ENCODE data around the gene IRGQ.

Gene IRGQ

DNA sequence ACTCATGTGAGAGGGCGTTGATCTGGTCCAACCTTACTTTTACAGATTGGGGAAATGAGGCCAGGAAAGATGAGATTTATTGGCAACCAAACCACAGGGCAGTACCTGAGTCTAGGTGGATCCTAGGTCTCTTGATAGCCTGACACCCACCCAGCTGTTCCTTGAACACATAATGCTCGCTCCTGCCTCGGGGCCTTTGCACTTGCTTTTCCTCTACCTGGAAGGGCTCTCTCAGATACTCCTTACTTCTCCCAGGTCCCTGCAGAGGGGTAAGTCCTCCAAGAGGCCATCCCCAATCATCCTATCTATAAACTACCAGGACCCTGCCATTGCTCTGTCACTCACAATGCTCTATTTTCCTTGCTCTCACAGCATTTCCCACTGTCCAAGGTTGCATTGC lies 55.6 kb downstream of the IRGQ start:
- TF ChIP-seq ZNF791 (tag by site-specific recombination; IDR thresholded peaks at IDR 0.05) (no peak), ZNF623 (tag by site-specific recombination; IDR thresholded peaks at IDR 0.05) (peak; percentile 97)
- no peak overlapping the region for H3K27ac ChIP-seq (ENCODE audit: extremely low read depth, low read depth, low read length)
- ChIA-PET CTCF (interaction anchor here (0.6 to 13.6 kb wide), 2 partner anchors 15 to 122 kb away, joined by 3 to 138 read pairs; no protein-coding TSS in a partner anchor), POLR2A (interaction anchor here (0.6 kb wide), 1 partner anchor 9 kb away, joined by 4 read pairs; no protein-coding TSS in a partner anchor)
- peaks cover 3% of the 10 kb centered on the region; the same call in 1 of the 2 replicates for H3K4me1 ChIP-seq (ENCODE audit: control insufficient read depth, insufficient read depth, low read length)
- no peak overlapping the region for H3K4me3 ChIP-seq (ENCODE audit: low read depth, low read length)
- H3K9me3 ChIP-seq (ENCODE audit: control insufficient read depth, insufficient read depth, low read depth, low read length), result no peaks in the 10 kb centered on the region
- H3K36me3 ChIP-seq (ENCODE audit: control insufficient read depth in 2 of 2, insufficient read depth in 1 of 2, low read length in 2 of 2), result peaks cover 93 to 94% of the 10 kb centered on the region in 2 experiments

DNA sequence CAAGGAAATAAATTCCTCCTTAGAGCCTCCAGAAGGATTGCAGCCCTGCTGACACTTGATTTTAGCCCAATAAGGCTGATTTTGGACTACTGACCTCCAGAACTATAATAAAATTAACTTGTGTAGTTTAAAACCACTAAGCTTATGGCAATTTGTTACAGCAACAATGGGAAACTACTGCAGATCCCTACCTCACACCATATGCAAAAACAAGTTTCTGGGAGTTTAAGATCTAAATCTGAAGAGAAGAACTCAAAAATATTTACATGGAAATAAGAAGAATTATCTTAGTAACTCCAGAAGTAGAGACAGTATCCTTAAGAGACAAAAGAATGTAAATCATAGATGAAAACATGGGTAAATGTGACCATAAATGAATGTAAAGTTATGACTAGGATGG lies 57.0 kb downstream of the IRGQ start:
- POLR2A ChIA-PET, result interaction anchor here (0.6 kb wide), 1 partner anchor 196 kb away, joined by 7 read pairs; no protein-coding TSS in a partner anchor
- no peaks in the 10 kb centered on the region for H3K9me3 ChIP-seq (ENCODE audit: control insufficient read depth, insufficient read depth, low read depth, low read length)
- TF ChIP-seq ZFP3 (tag by site-specific recombination; IDR thresholded peaks at IDR 0.05; ENCODE audit: low read depth), result no peak
- TF ChIP-seq, protein P1, sequence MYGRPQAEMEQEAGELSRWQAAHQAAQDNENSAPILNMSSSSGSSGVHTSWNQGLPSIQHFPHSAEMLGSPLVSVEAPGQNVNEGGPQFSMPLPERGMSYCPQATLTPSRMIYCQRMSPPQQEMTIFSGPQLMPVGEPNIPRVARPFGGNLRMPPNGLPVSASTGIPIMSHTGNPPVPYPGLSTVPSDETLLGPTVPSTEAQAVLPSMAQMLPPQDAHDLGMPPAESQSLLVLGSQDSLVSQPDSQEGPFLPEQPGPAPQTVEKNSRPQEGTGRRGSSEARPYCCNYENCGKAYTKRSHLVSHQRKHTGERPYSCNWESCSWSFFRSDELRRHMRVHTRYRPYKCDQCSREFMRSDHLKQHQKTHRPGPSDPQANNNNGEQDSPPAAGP (tag by site-specific recombination; IDR thresholded peaks at IDR 0.05), result no peak
- TF ChIP-seq, protein P2, sequence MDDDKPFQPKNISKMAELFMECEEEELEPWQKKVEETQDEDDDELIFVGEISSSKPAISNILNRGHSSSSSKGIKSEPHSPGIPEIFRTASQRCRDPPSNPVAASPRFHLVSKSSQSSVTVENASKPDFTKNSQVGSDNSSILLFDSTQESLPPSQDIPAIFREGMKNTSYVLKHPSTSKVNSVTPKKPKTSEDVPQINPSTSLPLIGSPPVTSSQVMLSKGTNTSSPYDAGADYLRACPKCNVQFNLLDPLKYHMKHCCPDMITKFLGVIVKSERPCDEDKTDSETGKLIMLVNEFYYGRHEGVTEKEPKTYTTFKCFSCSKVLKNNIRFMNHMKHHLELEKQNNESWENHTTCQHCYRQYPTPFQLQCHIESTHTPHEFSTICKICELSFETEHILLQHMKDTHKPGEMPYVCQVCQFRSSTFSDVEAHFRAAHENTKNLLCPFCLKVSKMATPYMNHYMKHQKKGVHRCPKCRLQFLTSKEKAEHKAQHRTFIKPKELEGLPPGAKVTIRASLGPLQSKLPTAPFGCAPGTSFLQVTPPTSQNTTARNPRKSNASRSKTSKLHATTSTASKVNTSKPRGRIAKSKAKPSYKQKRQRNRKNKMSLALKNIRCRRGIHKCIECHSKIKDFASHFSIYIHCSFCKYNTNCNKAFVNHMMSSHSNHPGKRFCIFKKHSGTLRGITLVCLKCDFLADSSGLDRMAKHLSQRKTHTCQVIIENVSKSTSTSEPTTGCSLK (tag by site-specific recombination; IDR thresholded peaks at IDR 0.05), result no peak
- H3K4me1 ChIP-seq (ENCODE audit: control insufficient read depth, insufficient read depth, low read length), result peaks cover 8% of the 10 kb centered on the region
- H3K27ac ChIP-seq (ENCODE audit: extremely low read depth, low read depth, low read length), result no peak overlapping the region
- CTCF ChIA-PET, result interaction anchor here (0.6 to 13.6 kb wide), 6 partner anchors 15 to 1818 kb away, joined by 3 to 138 read pairs (median 4); no protein-coding TSS in a partner anchor
- no peak overlapping the region for H3K4me3 ChIP-seq (ENCODE audit: low read depth, low read length)
- H3K36me3 ChIP-seq (ENCODE audit: control insufficient read depth in 2 of 2, insufficient read depth in 1 of 2, low read length in 2 of 2), result peaks cover 79 to 81% of the 10 kb centered on the region in 2 experiments

DNA sequence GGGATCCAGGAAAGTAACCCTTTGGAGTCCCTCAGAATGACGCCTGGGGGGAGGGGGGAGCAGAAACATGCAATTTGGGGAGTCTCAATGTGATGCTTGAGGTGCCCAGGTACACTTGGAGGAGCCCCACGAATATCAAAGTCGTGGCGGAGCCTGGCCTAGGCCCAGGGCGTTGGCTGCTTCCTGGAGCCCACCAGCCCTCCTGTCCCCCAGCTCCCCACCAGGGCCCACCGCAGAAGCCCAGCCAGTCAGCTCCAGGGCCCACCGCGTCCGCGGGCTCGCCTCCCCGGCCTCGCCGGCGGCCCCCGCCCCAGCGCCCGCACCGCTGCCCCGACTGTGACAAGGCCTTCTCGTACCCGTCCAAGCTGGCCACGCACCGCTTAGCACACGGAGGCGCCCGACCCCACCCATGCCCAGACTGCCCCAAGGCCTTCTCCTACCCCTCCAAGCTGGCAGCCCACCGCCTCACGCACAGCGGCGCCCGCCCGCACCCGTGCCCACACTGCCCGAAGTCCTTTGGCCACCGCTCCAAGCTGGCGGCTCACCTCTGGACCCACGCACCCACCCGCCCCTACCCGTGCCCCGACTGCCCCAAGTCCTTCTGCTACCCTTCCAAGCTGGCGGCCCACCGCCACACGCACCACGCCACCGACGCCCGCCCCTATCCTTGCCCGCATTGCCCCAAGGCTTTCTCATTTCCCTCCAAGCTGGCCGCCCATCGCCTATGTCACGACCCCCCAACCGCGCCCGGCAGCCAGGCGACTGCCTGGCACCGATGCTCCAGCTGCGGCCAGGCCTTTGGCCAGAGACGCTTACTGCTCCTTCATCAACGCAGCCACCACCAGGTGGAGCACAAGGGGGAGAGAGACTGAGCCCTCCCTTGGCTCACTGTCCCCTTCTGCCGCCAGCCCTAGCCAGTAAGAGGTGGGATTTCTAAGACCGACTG lies 60.8 kb downstream of the IRGQ start:
- H3K4me3 ChIP-seq (ENCODE audit: low read depth, low read length), result no peak overlapping the region
- H3K9me3 ChIP-seq (ENCODE audit: control insufficient read depth, insufficient read depth, low read depth, low read length), result no peaks in the 10 kb centered on the region
- peaks cover 21% of the 10 kb centered on the region for H3K4me1 ChIP-seq (ENCODE audit: control insufficient read depth, insufficient read depth, low read length)
- peaks cover 42% of the 10 kb centered on the region in 2 experiments for H3K36me3 ChIP-seq (ENCODE audit: control insufficient read depth in 2 of 2, insufficient read depth in 1 of 2, low read length in 2 of 2)
- CTCF ChIA-PET, result interaction anchor here (0.5 to 13.6 kb wide), 13 partner anchors 10 to 275 kb away, joined by 3 to 138 read pairs (median 7); partner anchors contain the start of genes IRGQ, XRCC1 and ZNF576
- POLR2A ChIA-PET, result interaction anchor here (0.9 to 2.2 kb wide), 5 partner anchors 20 to 133 kb away, joined by 3 to 8 read pairs (median 3); partner anchors contain the start of gene PHLDB3
- H3K27ac ChIP-seq (ENCODE audit: extremely low read depth, low read depth, low read length), result peak overlapping the region; percentile 35; the same call in 1 of the 2 replicates
- TF ChIP-seq TRIM28 (IDR thresholded peaks at IDR 0.05; ENCODE audit: borderline replicate concordance, low read length) (no peak), ZNF354C (tag by site-specific recombination; IDR thresholded peaks at IDR 0.05; ENCODE audit: borderline replicate concordance, low read depth) (no peak), ZNF768 (tag by site-specific recombination; IDR thresholded peaks at IDR 0.05) (no peak), ZNF239 (tag by site-specific recombination; IDR thresholded peaks at IDR 0.05) (no peak), ZNF670 (tag by site-specific recombination; IDR thresholded peaks at IDR 0.05; ENCODE audit: low read depth) (no peak), ZNF335 (tag by site-specific recombination; conservative IDR thresholded peaks at IDR 0.05) (no peak), ZNF571 (tag by site-specific recombination; IDR thresholded peaks at IDR 0.05) (no peak), ZNF274 (IDR thresholded peaks at IDR 0.05; ENCODE audit: low read length) (no peak), ZNF274 (tag by site-specific recombination; IDR thresholded peaks at IDR 0.05; ENCODE audit: borderline replicate concordance) (no peak)
- TF ChIP-seq, protein P3, sequence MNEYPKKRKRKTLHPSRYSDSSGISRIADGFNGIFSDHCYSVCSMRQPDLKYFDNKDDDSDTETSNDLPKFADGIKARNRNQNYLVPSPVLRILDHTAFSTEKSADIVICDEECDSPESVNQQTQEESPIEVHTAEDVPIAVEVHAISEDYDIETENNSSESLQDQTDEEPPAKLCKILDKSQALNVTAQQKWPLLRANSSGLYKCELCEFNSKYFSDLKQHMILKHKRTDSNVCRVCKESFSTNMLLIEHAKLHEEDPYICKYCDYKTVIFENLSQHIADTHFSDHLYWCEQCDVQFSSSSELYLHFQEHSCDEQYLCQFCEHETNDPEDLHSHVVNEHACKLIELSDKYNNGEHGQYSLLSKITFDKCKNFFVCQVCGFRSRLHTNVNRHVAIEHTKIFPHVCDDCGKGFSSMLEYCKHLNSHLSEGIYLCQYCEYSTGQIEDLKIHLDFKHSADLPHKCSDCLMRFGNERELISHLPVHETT (tag by site-specific recombination; IDR thresholded peaks at IDR 0.05), result no peak
- TF ChIP-seq, protein P4, sequence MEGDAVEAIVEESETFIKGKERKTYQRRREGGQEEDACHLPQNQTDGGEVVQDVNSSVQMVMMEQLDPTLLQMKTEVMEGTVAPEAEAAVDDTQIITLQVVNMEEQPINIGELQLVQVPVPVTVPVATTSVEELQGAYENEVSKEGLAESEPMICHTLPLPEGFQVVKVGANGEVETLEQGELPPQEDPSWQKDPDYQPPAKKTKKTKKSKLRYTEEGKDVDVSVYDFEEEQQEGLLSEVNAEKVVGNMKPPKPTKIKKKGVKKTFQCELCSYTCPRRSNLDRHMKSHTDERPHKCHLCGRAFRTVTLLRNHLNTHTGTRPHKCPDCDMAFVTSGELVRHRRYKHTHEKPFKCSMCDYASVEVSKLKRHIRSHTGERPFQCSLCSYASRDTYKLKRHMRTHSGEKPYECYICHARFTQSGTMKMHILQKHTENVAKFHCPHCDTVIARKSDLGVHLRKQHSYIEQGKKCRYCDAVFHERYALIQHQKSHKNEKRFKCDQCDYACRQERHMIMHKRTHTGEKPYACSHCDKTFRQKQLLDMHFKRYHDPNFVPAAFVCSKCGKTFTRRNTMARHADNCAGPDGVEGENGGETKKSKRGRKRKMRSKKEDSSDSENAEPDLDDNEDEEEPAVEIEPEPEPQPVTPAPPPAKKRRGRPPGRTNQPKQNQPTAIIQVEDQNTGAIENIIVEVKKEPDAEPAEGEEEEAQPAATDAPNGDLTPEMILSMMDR (tag by site-specific recombination; IDR thresholded peaks at IDR 0.05), result peak; percentile 71
- TF ChIP-seq, protein P5, sequence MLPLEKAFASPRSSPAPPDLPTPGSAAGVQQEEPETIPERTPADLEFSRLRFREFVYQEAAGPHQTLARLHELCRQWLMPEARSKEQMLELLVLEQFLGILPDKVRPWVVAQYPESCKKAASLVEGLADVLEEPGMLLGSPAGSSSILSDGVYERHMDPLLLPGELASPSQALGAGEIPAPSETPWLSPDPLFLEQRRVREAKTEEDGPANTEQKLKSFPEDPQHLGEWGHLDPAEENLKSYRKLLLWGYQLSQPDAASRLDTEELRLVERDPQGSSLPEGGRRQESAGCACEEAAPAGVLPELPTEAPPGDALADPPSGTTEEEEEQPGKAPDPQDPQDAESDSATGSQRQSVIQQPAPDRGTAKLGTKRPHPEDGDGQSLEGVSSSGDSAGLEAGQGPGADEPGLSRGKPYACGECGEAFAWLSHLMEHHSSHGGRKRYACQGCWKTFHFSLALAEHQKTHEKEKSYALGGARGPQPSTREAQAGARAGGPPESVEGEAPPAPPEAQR (tag by site-specific recombination; IDR thresholded peaks at IDR 0.05), result no peak
- TF ChIP-seq, protein P6, sequence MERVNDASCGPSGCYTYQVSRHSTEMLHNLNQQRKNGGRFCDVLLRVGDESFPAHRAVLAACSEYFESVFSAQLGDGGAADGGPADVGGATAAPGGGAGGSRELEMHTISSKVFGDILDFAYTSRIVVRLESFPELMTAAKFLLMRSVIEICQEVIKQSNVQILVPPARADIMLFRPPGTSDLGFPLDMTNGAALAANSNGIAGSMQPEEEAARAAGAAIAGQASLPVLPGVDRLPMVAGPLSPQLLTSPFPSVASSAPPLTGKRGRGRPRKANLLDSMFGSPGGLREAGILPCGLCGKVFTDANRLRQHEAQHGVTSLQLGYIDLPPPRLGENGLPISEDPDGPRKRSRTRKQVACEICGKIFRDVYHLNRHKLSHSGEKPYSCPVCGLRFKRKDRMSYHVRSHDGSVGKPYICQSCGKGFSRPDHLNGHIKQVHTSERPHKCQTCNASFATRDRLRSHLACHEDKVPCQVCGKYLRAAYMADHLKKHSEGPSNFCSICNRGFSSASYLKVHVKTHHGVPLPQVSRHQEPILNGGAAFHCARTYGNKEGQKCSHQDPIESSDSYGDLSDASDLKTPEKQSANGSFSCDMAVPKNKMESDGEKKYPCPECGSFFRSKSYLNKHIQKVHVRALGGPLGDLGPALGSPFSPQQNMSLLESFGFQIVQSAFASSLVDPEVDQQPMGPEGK (tag by site-specific recombination; IDR thresholded peaks at IDR 0.05), result 0 out of 2 replicates have a peak, but pooled peaks have one; percentile 26
